ENCODE results near the gene PIK3R1.

Gene PIK3R1

GRCh38 chr5:68343421-68343826 lies 127.9 kb downstream of the PIK3R1 start:
- H3K4me1 ChIP-seq (ENCODE audit: insufficient read depth, low read length): peaks cover 28% of the 10 kb centered on the region
- H3K4me2 ChIP-seq (ENCODE audit: insufficient read depth, low read length): no peak overlapping the region
- no peaks in the 10 kb centered on the region for H3K9me3 ChIP-seq (ENCODE audit: insufficient read depth, low read length, severe bottlenecking)

GRCh38 chr5:68344447-68345111 lies 129.0 kb downstream of the PIK3R1 start:
- H3K79me2 ChIP-seq (ENCODE audit: insufficient read depth, low read length): no peaks in the 10 kb centered on the region
- no peaks in the 10 kb centered on the region for H3K27me3 ChIP-seq (ENCODE audit: insufficient read depth, low read length, poor library complexity)
- no peaks in the 10 kb centered on the region for H4K20me1 ChIP-seq (ENCODE audit: insufficient read depth, low read length)
- no peaks in the 10 kb centered on the region for H3K9me3 ChIP-seq (ENCODE audit: insufficient read depth, low read length, severe bottlenecking)
- H2AFZ ChIP-seq (ENCODE audit: low read depth, low read length): peak overlapping the region; percentile 56
- DNase-seq (peak; percentile 69), ATAC-seq (ENCODE audit: insufficient read depth, low read depth) (peak; percentile 97)
- peaks cover 28% of the 10 kb centered on the region for H3K4me1 ChIP-seq (ENCODE audit: insufficient read depth, low read length)
- H3K36me3 ChIP-seq (ENCODE audit: insufficient read depth, low read length): no peaks in the 10 kb centered on the region
- TF ChIP-seq EZH2 (IDR thresholded peaks at IDR 0.05; ENCODE audit: borderline replicate concordance, low read depth, low read length, severe bottlenecking) (no peak), CTCF (IDR thresholded peaks at IDR 0.05; ENCODE audit: borderline replicate concordance, extremely low read depth, low read length, poor library complexity, severe bottlenecking) (no peak)
- H3K27ac ChIP-seq (ENCODE audit: low read length): peak overlapping the region; percentile 69
- peak overlapping the region; percentile 11; the same call in 1 of the 2 replicates for H3K9ac ChIP-seq (ENCODE audit: low read depth, low read length)
- H3K4me2 ChIP-seq (ENCODE audit: insufficient read depth, low read length): peak overlapping the region; percentile 51
- no peak overlapping the region for H3K4me3 ChIP-seq (ENCODE audit: low read depth in 1 of 2, low read length in 2 of 2)

More at GRCh38 chr5:68343421-68343826, 127.9 kb downstream of the PIK3R1 start:
- H2AFZ ChIP-seq (ENCODE audit: low read depth, low read length): no peak overlapping the region
- H4K20me1 ChIP-seq (ENCODE audit: insufficient read depth, low read length): no peaks in the 10 kb centered on the region
- H3K9ac ChIP-seq (ENCODE audit: low read depth, low read length): no peak overlapping the region
- no peak overlapping the region for H3K4me3 ChIP-seq (ENCODE audit: low read depth in 1 of 2, low read length in 2 of 2)
- no peaks in the 10 kb centered on the region for H3K36me3 ChIP-seq (ENCODE audit: insufficient read depth, low read length)
- no peaks in the 10 kb centered on the region for H3K27me3 ChIP-seq (ENCODE audit: insufficient read depth, low read length, poor library complexity)
- ATAC-seq (ENCODE audit: insufficient read depth, low read depth) (no peak), DNase-seq (peak; percentile 18)
- no peaks in the 10 kb centered on the region for H3K79me2 ChIP-seq (ENCODE audit: insufficient read depth, low read length)
- H3K27ac ChIP-seq (ENCODE audit: low read length): no peak overlapping the region; the same call in 1 of the 2 replicates
- TF ChIP-seq EZH2 (IDR thresholded peaks at IDR 0.05; ENCODE audit: borderline replicate concordance, low read depth, low read length, severe bottlenecking) (no peak), CTCF (IDR thresholded peaks at IDR 0.05; ENCODE audit: borderline replicate concordance, extremely low read depth, low read length, poor library complexity, severe bottlenecking) (no peak)

GRCh38 chr5:68345171-68345570 lies 129.6 kb downstream of the PIK3R1 start:
- no peaks in the 10 kb centered on the region for H3K36me3 ChIP-seq (ENCODE audit: insufficient read depth, low read length)
- no peaks in the 10 kb centered on the region for H3K79me2 ChIP-seq (ENCODE audit: insufficient read depth, low read length)
- peaks cover 28% of the 10 kb centered on the region for H3K4me1 ChIP-seq (ENCODE audit: insufficient read depth, low read length)
- TF ChIP-seq EZH2 (IDR thresholded peaks at IDR 0.05; ENCODE audit: borderline replicate concordance, low read depth, low read length, severe bottlenecking) (no peak), CTCF (IDR thresholded peaks at IDR 0.05; ENCODE audit: borderline replicate concordance, extremely low read depth, low read length, poor library complexity, severe bottlenecking) (no peak)
- ATAC-seq (ENCODE audit: insufficient read depth, low read depth) (no peak), DNase-seq (no peak)
- no peaks in the 10 kb centered on the region for H3K27me3 ChIP-seq (ENCODE audit: insufficient read depth, low read length, poor library complexity)
- peak overlapping the region; percentile 56 for H2AFZ ChIP-seq (ENCODE audit: low read depth, low read length)
- H3K27ac ChIP-seq (ENCODE audit: low read length): peak overlapping the region; percentile 69
- H3K4me2 ChIP-seq (ENCODE audit: insufficient read depth, low read length): peak overlapping the region; percentile 51
- no peak overlapping the region for H3K9ac ChIP-seq (ENCODE audit: low read depth, low read length)
- H3K9me3 ChIP-seq (ENCODE audit: insufficient read depth, low read length, severe bottlenecking): no peaks in the 10 kb centered on the region
- H3K4me3 ChIP-seq (ENCODE audit: low read depth in 1 of 2, low read length in 2 of 2): no peak overlapping the region
- H4K20me1 ChIP-seq (ENCODE audit: insufficient read depth, low read length): no peaks in the 10 kb centered on the region
